Kidney epithelial cell (primary cell): Measurements from ENCODE around the gene MOCS2. TPM values are rescaled to one million over a fixed set of nuclear protein-coding genes. Genes with fewer than 3 reads are reported as not detected.

Experiments used
- DNase-seq: peaks from one replicate; pipeline ENCODE4 v3.0.0-alpha.2; 2010; ENCODE audit warnings: low read depth
- H3K27me3 ChIP-seq: 2 replicates; pipeline ENCODE4 v1.6.0; 2011; ENCODE audit warnings: low read length; ENCODE audit not compliant: control insufficient read depth, insufficient read depth
- H3K36me3 ChIP-seq: 2 replicates; pipeline ENCODE4 v1.5.1; 2011; ENCODE audit warnings: low read length; ENCODE audit not compliant: control insufficient read depth, insufficient read depth
- H3K4me3 ChIP-seq: 2 replicates; pipeline ENCODE4 v1.5.1; 2011; ENCODE audit warnings: low read depth, mild to moderate bottlenecking, control low read depth, low read length
- total RNA-seq: library from RNA; depleted of rRNA; stranded (reverse); fragments of >200 nt; gene quantifications from 2 replicates; pipeline ENCODE4 v1.2.3, GENCODE V29; 2015
- TF ChIP-seq, protein P1 (sequence below): IDR thresholded peaks from 2 replicates; pipeline ENCODE4 v1.5.1; 2011; ENCODE audit warnings: mild to moderate bottlenecking, moderate library complexity, low read length, control low read depth, inconsistent platforms; ENCODE audit not compliant: insufficient read depth, poor library complexity, severe bottlenecking

Gene MOCS2
- total RNA-seq, 1 donor from 2014 or later = 32.0 TPM

GRCh38 chr5:53109056-53109442 lies 508 bp downstream of the MOCS2 start:
- TF ChIP-seq, protein P1, sequence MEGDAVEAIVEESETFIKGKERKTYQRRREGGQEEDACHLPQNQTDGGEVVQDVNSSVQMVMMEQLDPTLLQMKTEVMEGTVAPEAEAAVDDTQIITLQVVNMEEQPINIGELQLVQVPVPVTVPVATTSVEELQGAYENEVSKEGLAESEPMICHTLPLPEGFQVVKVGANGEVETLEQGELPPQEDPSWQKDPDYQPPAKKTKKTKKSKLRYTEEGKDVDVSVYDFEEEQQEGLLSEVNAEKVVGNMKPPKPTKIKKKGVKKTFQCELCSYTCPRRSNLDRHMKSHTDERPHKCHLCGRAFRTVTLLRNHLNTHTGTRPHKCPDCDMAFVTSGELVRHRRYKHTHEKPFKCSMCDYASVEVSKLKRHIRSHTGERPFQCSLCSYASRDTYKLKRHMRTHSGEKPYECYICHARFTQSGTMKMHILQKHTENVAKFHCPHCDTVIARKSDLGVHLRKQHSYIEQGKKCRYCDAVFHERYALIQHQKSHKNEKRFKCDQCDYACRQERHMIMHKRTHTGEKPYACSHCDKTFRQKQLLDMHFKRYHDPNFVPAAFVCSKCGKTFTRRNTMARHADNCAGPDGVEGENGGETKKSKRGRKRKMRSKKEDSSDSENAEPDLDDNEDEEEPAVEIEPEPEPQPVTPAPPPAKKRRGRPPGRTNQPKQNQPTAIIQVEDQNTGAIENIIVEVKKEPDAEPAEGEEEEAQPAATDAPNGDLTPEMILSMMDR = no peak
- no peak for DNase-seq

GRCh38 chr5:53105611-53106300 lies 3.8 kb downstream of the MOCS2 start:
- no peak overlapping the region for H3K4me3 ChIP-seq
- no peak for DNase-seq
- TF ChIP-seq, protein P1 = no peak
- no peaks in the 10 kb centered on the region for H3K36me3 ChIP-seq
- no peaks in the 10 kb centered on the region for H3K27me3 ChIP-seq

More at GRCh38 chr5:53109056-53109442, 508 bp downstream of the MOCS2 start:
- no peaks in the 10 kb centered on the region for H3K27me3 ChIP-seq
- no peaks in the 10 kb centered on the region for H3K36me3 ChIP-seq
- peak overlapping the region; percentile 76 for H3K4me3 ChIP-seq

GRCh38 chr5:53100606-53101005 lies 9.0 kb downstream of the MOCS2 start:
- TF ChIP-seq, protein P1 = no peak
- Histone ChIP-seq H3K27me3 (no peaks in the 10 kb centered on the region), H3K36me3 (no peaks in the 10 kb centered on the region), H3K4me3 (no peak overlapping the region)
- DNase-seq = no peak

DNA sequence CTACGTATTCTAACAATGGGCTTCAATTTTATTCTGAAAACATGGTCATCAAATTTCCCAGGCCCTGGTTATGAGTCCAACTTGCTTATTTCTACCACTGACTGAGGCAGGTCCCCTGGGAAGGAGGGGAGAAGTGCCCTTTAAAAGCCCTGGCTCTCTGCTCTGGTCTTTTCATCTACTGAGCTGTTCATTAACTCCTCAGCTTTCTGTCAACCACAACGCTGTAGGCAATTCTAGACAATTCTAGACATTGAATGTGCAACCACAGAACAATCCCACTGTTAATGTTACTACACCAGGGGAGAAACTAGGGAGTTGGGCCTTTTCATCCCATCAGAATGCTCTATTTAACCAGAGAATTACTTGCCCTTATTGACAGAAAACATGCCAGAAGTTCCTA lies 10.0 kb downstream of the MOCS2 start:
- TF ChIP-seq, protein P1 = no peak
- H3K36me3 ChIP-seq = no peaks in the 10 kb centered on the region
- H3K27me3 ChIP-seq = no peaks in the 10 kb centered on the region
- no peak overlapping the region for H3K4me3 ChIP-seq
- peak; percentile 47 for DNase-seq

- Histone ChIP-seq H3K27me3 (no peaks in the 10 kb centered on the region), H3K4me3 (no peak overlapping the region), H3K36me3 (no peaks in the 10 kb centered on the region)
- DNase-seq = no peak
- TF ChIP-seq, protein P1 = peak; percentile 84
These were observed 13.5 kb downstream of the MOCS2 start for GRCh38 chr5:53095931-53096525.

GRCh38 chr5:53095217-53095616 lies 14.3 kb downstream of the MOCS2 start:
- TF ChIP-seq, protein P1 = no peak
- Histone ChIP-seq H3K36me3 (no peaks in the 10 kb centered on the region), H3K27me3 (no peaks in the 10 kb centered on the region), H3K4me3 (no peak overlapping the region)
- no peak for DNase-seq
